HG02885 (cell line): ENCODE measurements around the gene RASAL2.

ENCODE experiments used
- ATAC-seq: cut with Tn5 transposase; IDR thresholded peaks from one replicate; pipeline ENCODE4 v1.9.1; 2021; ENCODE audit warnings: mild to moderate bottlenecking; ENCODE audit not compliant: unreplicated experiment, poor library complexity

RASAL2 gene

DNA sequence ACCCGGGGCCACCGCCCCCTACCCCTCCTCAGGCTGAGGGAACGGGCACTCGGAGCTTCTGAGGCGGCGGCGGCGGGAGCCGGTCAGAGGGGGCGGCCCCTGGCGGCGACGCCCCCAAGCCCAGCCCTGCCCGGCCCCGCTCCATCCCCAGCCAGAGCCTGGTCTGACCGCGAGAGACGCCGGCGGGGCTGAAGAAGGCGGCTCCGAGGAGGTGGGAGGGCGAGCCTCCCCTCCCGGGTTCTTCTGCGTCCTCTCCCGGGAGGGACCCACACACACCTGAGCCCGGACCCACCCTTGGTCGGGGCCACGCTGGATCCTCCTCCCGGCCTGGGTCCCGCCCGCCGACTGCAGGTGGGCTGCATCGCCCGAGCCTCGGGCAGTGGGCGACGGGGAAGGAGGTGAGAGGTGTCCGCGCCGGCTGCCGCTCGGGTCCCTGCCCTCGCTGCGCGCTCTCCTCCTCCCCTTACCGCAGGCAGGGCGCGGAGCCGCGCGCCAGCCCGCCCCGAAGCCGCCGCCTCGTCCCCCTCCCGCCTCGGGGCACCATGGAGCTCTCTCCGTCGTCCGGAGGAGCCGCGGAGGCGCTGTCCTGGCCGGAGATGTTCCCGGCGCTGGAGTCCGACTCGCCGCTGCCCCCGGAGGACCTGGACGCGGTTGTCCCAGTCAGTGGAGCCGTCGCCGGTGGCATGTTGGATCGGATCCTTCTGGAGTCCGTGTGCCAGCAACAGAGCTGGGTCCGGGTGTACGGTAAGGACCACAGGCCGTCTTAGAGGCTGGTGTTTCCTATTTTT lies at the start of gene RASAL2:
Gene RASAL2 (plus strand): TSS at position 154 of the 788 bp plus-strand sequence. CDS start 389 bp downstream, at position 543.
- peak; percentile 44 for ATAC-seq

DNA sequence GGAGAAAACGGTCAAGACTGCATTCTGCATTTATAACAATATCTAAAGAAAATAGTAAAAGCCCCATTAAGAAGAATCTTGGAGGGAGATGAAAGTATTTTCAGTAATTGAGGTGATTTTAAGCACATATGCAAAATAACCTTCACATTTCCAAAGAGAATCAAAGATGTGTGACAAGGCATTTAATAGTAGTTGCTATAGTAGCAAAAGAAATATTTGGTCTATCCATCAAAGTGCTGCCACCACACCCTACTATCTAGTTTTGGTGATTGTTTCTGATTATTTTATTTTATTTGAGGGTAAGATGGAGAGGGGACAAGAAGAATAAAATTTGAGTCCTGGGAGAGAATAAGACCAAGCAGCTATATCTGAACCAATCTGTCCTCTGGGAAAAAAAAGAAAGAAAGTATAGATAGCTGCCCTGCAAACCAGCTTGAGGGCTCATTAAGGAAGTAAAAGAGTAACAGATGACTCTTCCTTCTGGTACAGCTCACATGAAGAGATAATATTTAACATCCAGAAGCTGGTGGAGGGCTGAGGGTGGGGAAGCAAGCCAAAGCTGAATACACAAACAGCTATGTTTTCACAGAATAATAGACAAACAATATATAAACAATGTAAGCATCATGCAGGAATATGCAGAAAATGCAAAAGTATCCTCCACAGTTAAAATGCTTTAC lies 47.2 kb upstream of the RASAL2 start:
- no peak for ATAC-seq

DNA sequence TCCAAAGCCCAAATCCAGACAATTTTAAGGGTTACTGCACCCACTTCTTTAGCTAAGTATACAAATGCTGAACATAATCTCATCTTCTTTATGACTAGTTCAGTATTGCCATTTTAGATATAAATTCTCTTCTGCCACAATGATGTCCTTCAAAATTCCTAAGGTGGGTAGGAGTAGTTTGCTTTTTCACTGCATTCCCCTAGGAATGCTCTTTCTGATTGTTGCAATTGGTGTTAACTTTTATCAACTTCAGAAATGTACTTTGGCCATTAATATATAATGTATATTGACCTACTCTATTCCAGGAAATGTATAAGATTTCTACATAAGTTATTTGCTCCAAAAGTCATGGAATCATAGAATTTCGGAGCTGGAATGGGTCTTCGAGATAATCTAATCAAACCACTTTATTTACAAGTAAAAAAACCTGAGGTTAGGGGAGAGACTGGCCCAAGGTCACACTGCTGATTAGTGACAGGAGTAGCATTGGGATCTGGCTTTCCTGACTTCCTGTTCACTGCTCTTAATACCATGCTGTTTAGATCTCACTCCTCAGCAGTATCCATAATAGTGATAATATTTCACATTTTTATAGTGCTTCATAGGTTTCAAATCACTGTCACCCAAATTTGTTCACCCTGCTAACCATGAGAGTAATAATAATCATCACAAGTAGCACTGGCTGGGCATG lies 46.4 kb upstream of the RASAL2 start:
- no peak for ATAC-seq

DNA sequence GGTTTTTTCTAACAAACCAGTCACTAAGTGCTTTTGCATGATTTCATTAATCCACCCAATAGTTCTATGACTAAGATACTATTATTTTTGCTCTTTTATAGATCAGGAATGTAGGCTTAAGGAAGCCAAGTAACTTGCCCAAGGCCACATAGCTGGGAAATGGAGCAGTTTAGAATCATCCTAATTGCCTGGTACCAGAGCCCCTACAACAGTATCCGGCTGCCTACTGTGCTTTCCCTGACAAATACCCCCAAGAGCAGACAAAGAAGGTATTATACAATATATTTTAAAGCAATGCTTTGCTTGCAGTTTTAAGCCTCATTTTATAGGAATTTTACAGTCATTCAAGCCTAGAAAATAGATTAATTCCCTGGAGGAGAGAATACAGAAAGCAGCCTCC lies 45.5 kb upstream of the RASAL2 start:
- ATAC-seq: no peak

DNA sequence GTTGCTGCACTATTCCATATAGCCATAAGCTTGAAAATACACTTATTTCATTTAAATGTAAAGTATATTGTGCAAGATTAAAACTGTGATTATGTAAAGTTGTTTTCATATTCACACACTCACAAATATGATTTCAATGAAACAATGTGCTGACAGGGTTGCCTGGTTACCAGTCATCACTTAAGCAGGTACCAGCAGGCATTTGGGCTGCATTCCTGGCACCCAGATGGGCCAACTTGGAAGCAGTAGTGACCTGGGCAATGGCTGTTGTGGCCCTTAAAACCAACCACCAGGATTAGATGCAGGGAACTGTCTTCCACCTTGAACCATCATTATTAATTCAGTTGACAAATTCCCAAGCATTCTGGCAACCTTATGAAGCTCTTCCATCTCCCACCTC lies 45.0 kb upstream of the RASAL2 start:
- ATAC-seq: no peak

DNA sequence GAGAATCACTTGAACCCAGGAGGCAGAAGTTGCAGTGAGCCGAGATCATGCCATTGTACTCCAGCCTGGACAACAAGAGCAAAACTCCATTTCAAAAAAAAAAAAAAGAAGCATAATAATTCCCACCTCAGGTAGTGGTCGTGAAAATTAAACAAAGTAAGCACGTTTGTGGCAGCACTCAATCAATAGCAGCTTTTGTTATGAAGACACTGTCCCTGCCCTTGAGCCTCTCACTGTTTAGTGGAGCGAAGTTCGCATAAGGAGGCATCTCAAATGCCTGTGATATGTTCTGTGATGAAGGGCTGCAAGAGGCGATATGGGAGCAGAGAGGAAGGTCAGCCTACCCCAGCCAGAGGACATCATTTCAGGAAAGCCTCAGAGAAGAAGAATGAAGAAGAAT lies 43.8 kb upstream of the RASAL2 start:
- ATAC-seq: no peak

DNA sequence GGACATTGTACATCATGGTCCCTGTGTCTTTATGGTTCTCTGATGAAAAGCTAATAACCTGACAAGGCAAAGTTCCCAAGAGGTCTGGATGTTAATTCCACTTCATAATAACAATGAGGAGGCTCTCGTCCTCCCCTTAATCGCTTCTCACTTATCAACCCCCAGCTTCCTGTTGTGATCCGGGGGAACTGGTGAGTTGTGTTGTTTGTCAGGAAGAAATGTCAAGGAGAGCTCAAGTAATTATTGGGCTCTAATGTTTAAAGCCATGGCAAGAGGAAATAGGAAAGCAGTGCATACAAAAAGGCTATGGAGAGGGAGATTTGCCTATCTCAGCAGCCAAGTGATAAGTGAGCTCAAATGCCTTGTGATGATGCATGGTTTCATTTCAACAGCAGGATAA lies 42.8 kb upstream of the RASAL2 start:
- ATAC-seq: no peak

DNA sequence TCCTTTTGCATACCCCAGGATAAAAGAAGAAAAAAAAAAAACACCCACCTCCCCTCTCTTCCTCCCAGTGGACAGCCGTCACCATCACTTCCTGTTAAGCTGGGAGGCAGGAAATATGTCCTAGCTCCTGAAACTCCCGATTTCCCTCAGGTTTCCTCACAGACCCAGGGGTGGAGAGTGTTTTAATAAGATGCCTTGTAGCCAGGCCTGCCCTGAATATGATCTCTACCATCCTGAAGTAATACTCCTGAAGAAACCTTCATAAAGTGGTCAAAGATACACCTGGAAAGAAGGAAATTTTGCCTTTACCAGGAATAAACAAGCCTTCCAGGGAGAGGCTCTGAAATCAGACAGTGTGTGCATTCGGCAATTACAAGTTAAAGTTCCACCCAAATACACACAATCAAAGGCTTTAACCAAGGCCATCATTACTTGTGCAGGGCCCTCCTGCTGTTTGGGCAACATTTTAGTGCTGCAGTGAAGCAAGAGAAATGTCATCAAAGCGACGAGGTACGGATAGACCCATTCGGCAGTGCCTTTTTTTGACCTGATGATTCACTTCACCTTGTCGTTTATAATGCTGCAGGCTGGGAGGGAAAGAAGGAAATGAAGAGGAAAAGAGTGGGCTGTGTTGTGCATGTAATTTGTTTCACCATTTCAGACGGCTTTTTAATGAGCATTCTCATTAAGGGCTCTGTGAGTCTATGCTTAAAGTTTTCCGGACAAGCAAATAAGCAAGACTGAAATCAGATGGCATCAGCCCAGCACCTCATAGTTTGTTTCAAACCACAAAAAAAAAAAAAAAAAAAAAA lies 41.0 kb upstream of the RASAL2 start:
- no peak for ATAC-seq

DNA sequence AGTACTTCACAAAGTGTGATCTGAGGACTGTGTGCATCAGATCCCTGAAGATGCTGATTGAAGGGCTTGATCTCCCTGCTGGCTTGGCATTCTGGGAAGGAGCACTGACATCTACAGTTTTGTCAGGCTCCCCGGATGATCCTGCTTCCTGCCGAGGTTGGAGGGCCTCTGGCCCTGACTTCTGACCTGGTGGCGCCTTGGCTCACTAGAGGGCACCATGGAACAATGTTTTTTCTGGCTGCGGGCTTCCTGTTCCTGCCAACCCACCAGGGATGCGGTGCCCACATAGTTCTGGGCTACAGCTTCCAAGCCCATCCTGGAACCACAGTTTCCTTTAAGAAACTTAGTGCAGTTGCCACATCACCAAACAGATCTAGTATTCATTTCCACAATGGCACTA lies 38.8 kb upstream of the RASAL2 start:
- ATAC-seq: no peak

DNA sequence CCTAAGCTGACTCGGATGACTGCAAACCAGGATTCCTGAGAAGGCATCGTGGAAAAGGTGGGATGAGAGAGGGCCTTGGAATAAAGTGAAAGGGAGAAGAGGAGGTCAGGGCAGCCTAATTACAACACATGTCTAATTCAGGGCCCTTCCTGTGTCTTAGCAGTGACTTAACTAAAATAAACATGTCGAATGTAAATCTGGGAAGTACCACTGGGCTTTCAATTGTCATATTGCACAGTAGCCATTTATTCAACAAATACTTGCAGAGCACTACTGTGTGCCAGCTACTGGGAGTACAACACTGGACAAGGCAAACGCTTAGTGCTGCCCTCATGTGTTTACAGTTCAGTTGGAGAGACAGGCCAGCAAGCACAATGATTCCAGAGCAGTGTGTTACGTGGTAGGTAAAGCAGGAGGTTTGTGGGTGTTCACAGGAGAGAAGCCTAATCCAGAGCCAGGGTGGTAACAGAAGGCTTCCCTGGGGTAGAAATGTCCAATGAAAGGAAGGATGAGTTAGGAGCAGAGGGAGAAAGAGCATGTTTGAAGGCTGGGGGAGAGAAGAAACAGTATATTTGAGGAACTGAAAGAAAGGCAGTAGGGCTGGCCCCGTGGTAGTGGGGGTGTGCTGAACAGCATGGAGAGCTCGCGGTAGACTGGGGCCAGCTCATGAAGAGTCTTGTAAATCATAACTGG lies 38.0 kb upstream of the RASAL2 start:
- peak; percentile 98 for ATAC-seq

DNA sequence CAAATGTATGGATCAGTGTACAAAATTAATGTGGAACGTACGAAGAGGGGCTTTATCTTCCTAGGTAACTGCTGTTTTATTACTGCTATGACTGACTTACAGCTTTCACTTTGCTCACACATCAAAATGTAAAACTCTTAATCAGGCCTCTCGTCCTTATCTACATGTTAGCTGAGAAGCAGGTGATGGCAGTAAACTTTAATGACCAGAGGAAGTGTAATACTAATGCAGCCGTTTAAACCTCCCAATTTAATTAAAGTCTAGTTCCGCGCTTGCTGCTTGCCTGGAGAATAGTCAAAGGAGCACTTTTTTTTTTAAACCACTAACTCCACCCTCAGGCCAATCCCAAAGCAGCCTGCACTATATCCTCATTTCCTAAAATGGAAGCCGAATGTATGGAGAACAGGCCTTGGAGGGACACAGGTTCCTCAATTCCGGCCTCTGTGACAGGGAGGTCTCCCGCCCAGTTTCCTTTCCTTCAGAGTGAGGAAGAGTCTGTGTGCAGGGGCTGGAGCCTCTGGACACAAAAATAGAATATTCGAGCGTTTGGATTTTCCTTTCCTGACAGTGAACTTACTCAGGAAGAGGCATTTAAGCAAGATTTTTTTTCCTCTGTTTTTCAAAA lies 36.7 kb upstream of the RASAL2 start:
- ATAC-seq: no peak

DNA sequence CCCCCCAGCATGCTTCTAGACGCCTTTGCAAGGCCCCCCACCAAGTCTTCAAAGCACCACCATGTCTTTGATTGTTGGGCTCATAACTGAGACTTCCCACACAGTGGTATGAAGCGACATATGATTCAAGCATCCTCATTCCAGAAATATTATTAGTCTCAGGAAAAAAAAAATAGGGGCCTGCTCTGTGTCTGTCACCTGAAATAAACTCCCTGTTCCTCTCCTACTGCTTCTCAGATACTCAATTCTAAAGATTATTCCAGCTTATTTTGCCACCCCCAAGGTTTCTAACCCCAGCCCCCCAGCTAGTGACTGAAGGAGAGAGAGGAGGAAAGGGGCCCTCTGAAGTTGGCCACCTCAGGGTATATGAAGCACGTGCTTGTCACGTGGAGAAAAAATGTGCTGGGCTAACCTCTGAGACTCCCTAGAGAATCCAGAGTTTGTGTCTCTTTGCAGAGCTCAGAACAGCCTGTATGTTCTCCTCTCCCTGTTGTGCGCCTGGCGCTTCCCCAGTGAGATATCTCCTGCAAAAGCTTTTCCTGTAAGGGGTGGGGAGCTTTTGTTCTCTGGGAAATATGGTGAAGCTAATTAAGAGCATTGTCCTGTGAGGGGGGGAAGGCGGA lies 35.9 kb upstream of the RASAL2 start:
- ATAC-seq: no peak

DNA sequence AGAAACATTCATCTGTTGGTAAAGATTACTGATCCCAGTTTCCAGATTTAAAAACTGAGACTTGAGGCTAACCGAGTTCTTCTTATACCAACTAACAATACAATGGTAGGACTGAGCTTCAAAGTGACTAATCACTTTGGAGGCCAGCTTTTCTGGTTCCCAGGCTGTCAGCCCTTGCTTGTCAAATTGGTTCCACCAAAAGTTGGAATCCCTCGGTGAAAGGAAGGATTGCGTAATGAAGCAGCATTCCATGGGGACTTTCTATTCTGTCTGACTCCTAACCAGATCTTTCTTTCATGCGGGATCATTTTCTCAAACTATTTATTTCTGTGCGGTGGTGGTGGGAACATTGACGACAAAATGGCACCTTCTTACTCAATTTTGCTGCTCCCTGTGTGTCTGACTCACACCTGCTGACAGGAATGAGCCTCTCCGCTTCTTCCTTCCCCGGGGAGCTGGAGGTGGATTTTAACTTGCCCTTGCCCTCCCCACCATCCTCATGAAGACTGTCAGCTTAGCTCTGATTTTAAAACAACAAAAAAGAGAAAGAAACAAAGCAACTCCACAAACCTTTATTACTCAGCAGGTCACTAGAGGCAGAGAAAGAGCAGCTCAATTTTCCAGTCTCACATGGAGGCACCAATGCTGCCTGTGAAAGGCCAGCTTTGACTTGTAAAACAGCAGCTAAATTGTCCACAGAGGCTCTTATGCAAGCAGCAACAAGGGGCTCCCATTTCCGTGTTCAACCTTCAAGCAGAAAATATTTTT lies 32.9 kb upstream of the RASAL2 start:
- no peak for ATAC-seq

DNA sequence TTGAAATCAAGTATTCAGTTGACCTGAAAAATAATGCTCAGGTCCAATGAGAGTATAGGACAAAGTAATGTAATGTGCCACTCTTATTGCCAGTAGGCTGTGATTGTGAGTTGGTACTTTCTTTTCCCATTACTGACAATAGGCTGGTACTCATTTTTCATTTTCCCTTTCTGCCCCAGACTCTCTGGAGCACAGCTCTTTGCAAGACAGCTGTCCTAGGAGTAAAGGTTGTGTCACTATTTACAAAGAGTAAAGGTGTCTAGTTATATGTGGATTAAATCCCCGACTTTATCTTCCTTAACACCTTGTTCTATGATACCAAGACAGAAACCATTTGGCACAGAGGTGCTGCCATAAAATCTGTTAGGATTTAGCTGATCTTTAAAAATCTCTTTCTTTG lies 32.3 kb upstream of the RASAL2 start:
- no peak for ATAC-seq

DNA sequence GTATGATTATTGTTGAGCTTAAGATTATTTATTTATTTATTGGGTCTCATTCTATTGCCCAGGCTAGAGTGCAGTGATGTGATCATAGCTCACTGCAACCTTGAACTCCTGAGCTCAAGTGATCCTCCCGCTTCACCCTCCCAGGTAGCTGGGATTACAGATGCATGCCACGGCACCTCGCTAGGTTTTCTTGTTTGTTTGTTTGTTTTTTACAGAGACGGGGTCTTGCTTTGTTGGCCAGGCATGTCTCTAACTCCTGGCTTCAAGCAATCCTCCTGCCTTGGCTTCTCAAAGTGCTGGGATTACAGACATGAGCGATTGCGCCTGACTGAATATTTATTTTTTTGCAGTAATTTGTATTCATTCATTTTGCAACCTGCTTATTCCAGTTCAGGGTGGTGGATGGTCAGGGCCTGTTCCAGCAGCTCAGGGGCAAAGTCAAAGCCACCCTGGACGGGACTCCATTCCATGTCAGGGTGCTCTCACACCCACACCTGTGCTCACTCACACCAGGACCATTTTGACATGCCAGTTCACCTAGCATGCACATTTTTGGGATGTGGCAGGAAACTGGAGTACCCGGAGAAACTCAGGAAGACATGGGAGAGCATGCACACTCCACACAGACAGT lies 29.6 kb upstream of the RASAL2 start:
- ATAC-seq: no peak

DNA sequence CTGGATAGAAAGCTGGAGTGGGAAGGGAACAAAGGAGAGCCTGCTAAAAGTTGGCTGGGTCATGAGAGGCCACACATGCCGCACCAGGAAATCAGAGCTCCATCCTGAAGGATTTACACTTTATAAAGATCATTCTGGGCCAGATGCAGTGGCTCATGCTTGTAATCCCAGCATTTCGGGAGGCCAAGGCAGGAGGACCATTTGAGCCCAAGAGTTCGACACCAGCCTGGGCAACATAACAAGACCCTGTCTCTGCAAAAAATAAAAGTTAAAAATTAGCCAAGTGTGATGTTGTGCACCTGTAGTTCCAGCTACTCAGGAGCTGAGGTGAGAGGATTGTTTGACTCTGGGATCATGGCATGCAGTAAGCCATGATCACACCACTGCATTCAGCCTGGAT lies 28.7 kb upstream of the RASAL2 start:
- ATAC-seq: no peak

DNA sequence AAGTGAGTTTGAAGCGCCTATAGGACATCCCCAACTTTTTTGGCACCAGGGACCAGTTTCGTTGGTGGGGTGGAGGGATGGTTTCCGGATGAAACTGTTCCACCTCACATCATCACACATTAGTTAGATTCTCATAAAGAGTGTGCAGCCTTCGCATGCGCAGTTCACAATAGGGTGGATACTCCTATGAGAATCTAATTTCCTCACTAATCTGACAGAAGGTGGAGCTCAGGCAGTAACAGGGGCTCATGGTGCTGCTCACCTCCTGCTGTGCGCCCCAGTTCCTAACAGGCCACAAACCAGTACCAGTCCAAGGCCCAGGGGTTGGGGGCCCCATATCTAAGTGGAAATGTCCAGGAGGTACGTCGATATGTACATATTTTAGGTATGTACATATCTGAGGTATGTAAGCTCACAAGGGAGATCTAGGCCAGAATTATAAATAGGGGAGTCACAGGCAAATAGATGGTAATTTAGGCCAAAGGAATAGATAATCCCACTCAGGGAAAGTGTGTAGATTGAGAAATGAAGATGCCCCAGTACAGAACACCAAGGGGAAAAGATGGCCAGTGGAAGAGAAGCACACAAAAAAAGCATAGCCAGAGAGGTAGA lies 27.5 kb upstream of the RASAL2 start:
- peak; percentile 7 for ATAC-seq
